GM10266 (cell line): ENCODE results near the gene MIS12.

Experiments used
- DNase-seq: peaks from one replicate; pipeline ENCODE4 v3.0.0; 2012; ENCODE audit errors: extremely low spot score
- CTCF ChIP-seq: IDR thresholded peaks from 2 replicates; pipeline ENCODE4 v1.5.1; 2012; ENCODE audit warnings: mild to moderate bottlenecking, low read depth; ENCODE audit not compliant: control insufficient read depth, insufficient read depth; ENCODE audit errors: missing control alignments

Gene MIS12

GRCh38 chr17:5523249-5523648, 36.9 kb downstream of the MIS12 start:
- no peak for DNase-seq
- no peak for TF ChIP-seq CTCF

GRCh38 chr17:5526821-5527598, 40.6 kb downstream of the MIS12 start:
- peak; percentile 65 for DNase-seq

GRCh38 chr17:5527601-5528250, 41.4 kb downstream of the MIS12 start:
- no peak for TF ChIP-seq CTCF

More at GRCh38 chr17:5526821-5527598, 40.6 kb downstream of the MIS12 start:
- no peak for TF ChIP-seq CTCF

GRCh38 chr17:5530265-5531084, 44.1 kb downstream of the MIS12 start:
- no peak for DNase-seq
- TF ChIP-seq CTCF, result no peak

More at GRCh38 chr17:5527601-5528250, 41.4 kb downstream of the MIS12 start:
- DNase-seq, result no peak

GRCh38 chr17:5531085-5531418, 44.7 kb downstream of the MIS12 start:
- no peak for TF ChIP-seq CTCF
- no peak for DNase-seq

GRCh38 chr17:5532581-5532980, 46.2 kb downstream of the MIS12 start:
- TF ChIP-seq CTCF, result no peak
- no peak for DNase-seq
